HG02943 (cell line): ENCODE data around the gene DHX58.
A peak's percentile ranks its signal among the peaks of the same experiment; 100 is the strongest.
"Not testable (repeated sequence)": the region's sequence is repeated elsewhere in the genome, so short reads cannot be mapped to it uniquely, and the experiment has no call there.

Experiments
- ATAC-seq: cut with Tn5 transposase; IDR thresholded peaks from one replicate; pipeline ENCODE4 v1.9.1; 2021; ENCODE audit warnings: mild to moderate bottlenecking, low read depth, moderate library complexity; ENCODE audit not compliant: unreplicated experiment

The DHX58 gene

GRCh38 chr17:42112552-42113176 lies at the start of gene DHX58:
Gene DHX58 (minus strand): TSS chr17:42112714. CDS start chr17:42111892, 822 bp downstream.
- ATAC-seq = peak; percentile 52

- ATAC-seq = no peak
Observed at GRCh38 chr17:42160531-42160910, 48.0 kb upstream of the DHX58 start.

- no peak for ATAC-seq
Observed at GRCh38 chr17:42159796-42160530, 47.4 kb upstream of the DHX58 start.

- no peak for ATAC-seq
Observed at GRCh38 chr17:42155614-42156045, 43.1 kb upstream of the DHX58 start.

GRCh38 chr17:42153919-42154742 lies 41.6 kb upstream of the DHX58 start:
- ATAC-seq = no peak

- ATAC-seq = no peak
Observed at GRCh38 chr17:42146911-42147607, 34.5 kb upstream of the DHX58 start.

GRCh38 chr17:42143138-42143537 lies 30.6 kb upstream of the DHX58 start:
- not testable (repeated sequence) for ATAC-seq

- no peak for ATAC-seq
Observed at GRCh38 chr17:42142371-42142896, 29.9 kb upstream of the DHX58 start.

- ATAC-seq = no peak
Observed at GRCh38 chr17:42141382-42141781, 28.9 kb upstream of the DHX58 start.

GRCh38 chr17:42140690-42141089 lies 28.2 kb upstream of the DHX58 start:
- ATAC-seq = not testable (repeated sequence)

- ATAC-seq = no peak
Observed at GRCh38 chr17:42138749-42139492, 26.4 kb upstream of the DHX58 start.

- ATAC-seq = no peak
Observed at GRCh38 chr17:42136654-42137051, 24.1 kb upstream of the DHX58 start.

- no peak for ATAC-seq
Observed at GRCh38 chr17:42135664-42136653, 23.4 kb upstream of the DHX58 start.

- ATAC-seq = no peak
Observed at GRCh38 chr17:42135151-42135550, 22.6 kb upstream of the DHX58 start.

- no peak for ATAC-seq
Observed at GRCh38 chr17:42133461-42134041, 21.0 kb upstream of the DHX58 start.

- ATAC-seq = no peak
Observed at GRCh38 chr17:42132941-42133340, 20.4 kb upstream of the DHX58 start.

- ATAC-seq = no peak
Observed at GRCh38 chr17:42131981-42132432, 19.5 kb upstream of the DHX58 start.

- no peak for ATAC-seq
Observed at GRCh38 chr17:42131232-42131631, 18.7 kb upstream of the DHX58 start.
